Osteoblast (primary cell): ENCODE measurements around the gene ADARB2. TPM values are rescaled to one million over a fixed set of nuclear protein-coding genes. Genes with fewer than 3 reads are reported as not detected.

Experiments
- DNase-seq: peaks from one replicate; pipeline ENCODE4 v3.0.0; 2011; ENCODE audit warnings: low spot score, mixed read lengths; ENCODE audit not compliant: insufficient read length; ENCODE audit errors: missing footprints
- H2AFZ ChIP-seq: 2 replicates; pipeline ENCODE4 v1.6.0; 2011; ENCODE audit warnings: mild to moderate bottlenecking, low read length
- H3K27ac ChIP-seq: 2 replicates; pipeline ENCODE4 v1.5.1; 2011; ENCODE audit warnings: mild to moderate bottlenecking, low read depth, low read length, moderate library complexity
- H3K27me3 ChIP-seq: 2 replicates; pipeline ENCODE4 v1.6.0; 2012; ENCODE audit warnings: mild to moderate bottlenecking, control low read depth, inconsistent platforms, low read length, moderate library complexity; ENCODE audit not compliant: insufficient read depth
- H3K36me3 ChIP-seq: 2 replicates; pipeline ENCODE4 v1.5.1; 2011; ENCODE audit warnings: mild to moderate bottlenecking, low read length, control low read depth, moderate library complexity; ENCODE audit not compliant: insufficient read depth
- H3K4me1 ChIP-seq: 2 replicates; pipeline ENCODE4 v1.5.1; 2011; ENCODE audit warnings: mild to moderate bottlenecking, low read length, control low read depth, moderate library complexity; ENCODE audit not compliant: insufficient read depth
- H3K4me2 ChIP-seq: 2 replicates; pipeline ENCODE4 v1.6.0; 2011; ENCODE audit warnings: mild to moderate bottlenecking, low read length; ENCODE audit not compliant: insufficient read depth
- H3K4me3 ChIP-seq: fragments of 200-600 bp; sonication (generic); 3 replicates; pipeline ENCODE4 v1.5.1; 2012; ENCODE audit warnings: mild to moderate bottlenecking, low read length, inconsistent platforms; ENCODE audit not compliant: insufficient read depth
- H3K79me2 ChIP-seq: 2 replicates; pipeline ENCODE4 v1.6.0; 2012; ENCODE audit warnings: mild to moderate bottlenecking, low read length, control low read depth, inconsistent platforms; ENCODE audit not compliant: insufficient read depth
- H3K9me3 ChIP-seq: 2 replicates; pipeline ENCODE4 v1.5.1; 2011; ENCODE audit warnings: low read depth, low read length, control low read depth
- H4K20me1 ChIP-seq: 2 replicates; pipeline ENCODE4 v1.6.0; 2012; ENCODE audit warnings: mild to moderate bottlenecking, low read length, control low read depth; ENCODE audit not compliant: insufficient read depth
- CTCF ChIP-seq: IDR thresholded peaks from 2 replicates; pipeline ENCODE4 v1.5.1; 2011; ENCODE audit warnings: mild to moderate bottlenecking, low read depth, low read length, moderate library complexity; ENCODE audit errors: extremely low read depth
- total RNA-seq: library from RNA; depleted of rRNA; stranded (reverse); fragments of >200 nt; gene quantifications from 2 replicates; pipeline ENCODE4 v1.2.3, GENCODE V29; 2012

The ADARB2 gene
- total RNA-seq, 1 donor: not detected

- H3K9me3 ChIP-seq: no peaks in the 10 kb centered on the region
Measured at GRCh38 chr10:1673568-1674345, 63.6 kb downstream of the ADARB2 start.

GRCh38 chr10:1672001-1672781, 65.1 kb downstream of the ADARB2 start:
- Histone ChIP-seq H3K9me3 (no peaks in the 10 kb centered on the region), H3K4me2 (no peak overlapping the region), H3K4me1 (no peaks in the 10 kb centered on the region), H3K79me2 (no peaks in the 10 kb centered on the region), H4K20me1 (no peaks in the 10 kb centered on the region), H3K4me3 (no peak overlapping the region), H2AFZ (no peak overlapping the region), H3K27ac (no peak overlapping the region), H3K36me3 (no peaks in the 10 kb centered on the region), H3K27me3 (no peaks in the 10 kb centered on the region)
- TF ChIP-seq CTCF: no peak
- DNase-seq: peak; percentile 44

More at GRCh38 chr10:1673568-1674345, 63.6 kb downstream of the ADARB2 start:
- H3K79me2 ChIP-seq: no peaks in the 10 kb centered on the region
- peak; percentile 42 for DNase-seq
- no peaks in the 10 kb centered on the region for H4K20me1 ChIP-seq
- no peak overlapping the region for H2AFZ ChIP-seq
- H3K27me3 ChIP-seq: no peaks in the 10 kb centered on the region
- no peaks in the 10 kb centered on the region for H3K4me1 ChIP-seq
- H3K27ac ChIP-seq: no peak overlapping the region
- H3K36me3 ChIP-seq: no peaks in the 10 kb centered on the region
- H3K4me2 ChIP-seq: no peak overlapping the region
- no peak overlapping the region for H3K4me3 ChIP-seq
- no peak for TF ChIP-seq CTCF

GRCh38 chr10:1671366-1672000, 65.8 kb downstream of the ADARB2 start:
- H3K36me3 ChIP-seq: no peaks in the 10 kb centered on the region
- DNase-seq: peak; percentile 62
- no peak overlapping the region for H3K4me3 ChIP-seq
- no peaks in the 10 kb centered on the region for H3K9me3 ChIP-seq
- H4K20me1 ChIP-seq: no peaks in the 10 kb centered on the region
- no peaks in the 10 kb centered on the region for H3K27me3 ChIP-seq
- no peak overlapping the region for H3K27ac ChIP-seq
- H3K4me2 ChIP-seq: no peak overlapping the region
- no peak overlapping the region for H2AFZ ChIP-seq
- TF ChIP-seq CTCF: no peak
- H3K79me2 ChIP-seq: no peaks in the 10 kb centered on the region
- H3K4me1 ChIP-seq: no peaks in the 10 kb centered on the region
